ENCODE results near the gene RASSF5. TPM values are rescaled to one million over a fixed set of nuclear protein-coding genes. Genes with fewer than 3 reads are reported as not detected.

Gene RASSF5
- total and polyA plus RNA-seq, 9 of the 15 experiments (the other 6 are each of a cell fraction or from before 2014, with no cell fraction given) = 6.1 to 41.0 (median 25.2) TPM

DNA sequence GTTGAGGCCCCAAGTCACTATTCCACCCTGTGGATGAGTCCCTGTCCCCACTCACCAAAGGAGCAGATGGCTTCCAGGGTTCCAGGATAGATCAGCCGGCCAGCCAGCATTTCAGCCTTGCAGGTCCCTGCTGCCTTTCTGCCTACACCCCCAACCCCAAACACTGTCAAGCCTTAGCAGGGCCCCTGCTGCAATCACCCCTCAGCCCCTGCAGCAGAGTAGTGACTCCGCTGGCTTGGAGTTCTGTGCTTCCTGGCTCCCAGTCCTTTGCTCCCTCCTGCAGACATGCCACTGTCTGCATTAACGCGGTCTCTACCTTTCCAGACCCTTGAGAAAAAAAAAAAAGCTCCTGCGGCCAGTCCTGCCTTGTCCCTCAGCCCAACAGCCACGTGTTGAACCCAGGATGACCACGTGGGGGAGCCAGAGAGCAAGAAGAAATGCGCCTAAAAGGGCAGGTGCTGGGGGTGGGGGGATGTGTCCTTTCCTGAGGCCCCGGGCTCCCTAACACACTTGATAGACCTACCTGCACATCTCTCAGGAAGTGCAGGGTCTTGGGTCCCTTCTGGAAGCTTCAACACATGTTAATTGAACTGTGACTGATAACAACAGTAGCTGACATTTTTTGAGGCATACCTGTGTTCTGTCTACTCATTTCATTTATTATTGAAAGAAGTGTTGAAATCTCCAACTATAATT, 37.4 kb downstream of the RASSF5 start (continued):
- TF ChIP-seq, protein P1, sequence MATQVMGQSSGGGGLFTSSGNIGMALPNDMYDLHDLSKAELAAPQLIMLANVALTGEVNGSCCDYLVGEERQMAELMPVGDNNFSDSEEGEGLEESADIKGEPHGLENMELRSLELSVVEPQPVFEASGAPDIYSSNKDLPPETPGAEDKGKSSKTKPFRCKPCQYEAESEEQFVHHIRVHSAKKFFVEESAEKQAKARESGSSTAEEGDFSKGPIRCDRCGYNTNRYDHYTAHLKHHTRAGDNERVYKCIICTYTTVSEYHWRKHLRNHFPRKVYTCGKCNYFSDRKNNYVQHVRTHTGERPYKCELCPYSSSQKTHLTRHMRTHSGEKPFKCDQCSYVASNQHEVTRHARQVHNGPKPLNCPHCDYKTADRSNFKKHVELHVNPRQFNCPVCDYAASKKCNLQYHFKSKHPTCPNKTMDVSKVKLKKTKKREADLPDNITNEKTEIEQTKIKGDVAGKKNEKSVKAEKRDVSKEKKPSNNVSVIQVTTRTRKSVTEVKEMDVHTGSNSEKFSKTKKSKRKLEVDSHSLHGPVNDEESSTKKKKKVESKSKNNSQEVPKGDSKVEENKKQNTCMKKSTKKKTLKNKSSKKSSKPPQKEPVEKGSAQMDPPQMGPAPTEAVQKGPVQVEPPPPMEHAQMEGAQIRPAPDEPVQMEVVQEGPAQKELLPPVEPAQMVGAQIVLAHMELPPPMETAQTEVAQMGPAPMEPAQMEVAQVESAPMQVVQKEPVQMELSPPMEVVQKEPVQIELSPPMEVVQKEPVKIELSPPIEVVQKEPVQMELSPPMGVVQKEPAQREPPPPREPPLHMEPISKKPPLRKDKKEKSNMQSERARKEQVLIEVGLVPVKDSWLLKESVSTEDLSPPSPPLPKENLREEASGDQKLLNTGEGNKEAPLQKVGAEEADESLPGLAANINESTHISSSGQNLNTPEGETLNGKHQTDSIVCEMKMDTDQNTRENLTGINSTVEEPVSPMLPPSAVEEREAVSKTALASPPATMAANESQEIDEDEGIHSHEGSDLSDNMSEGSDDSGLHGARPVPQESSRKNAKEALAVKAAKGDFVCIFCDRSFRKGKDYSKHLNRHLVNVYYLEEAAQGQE (IDR thresholded peaks at IDR 0.05; ENCODE audit: borderline replicate concordance) = peak; percentile 92
- TF ChIP-seq, protein P1 (CRISPR knock-in tag; IDR thresholded peaks at IDR 0.05; ENCODE audit: low read depth) = no peak
- TF ChIP-seq, protein P2, sequence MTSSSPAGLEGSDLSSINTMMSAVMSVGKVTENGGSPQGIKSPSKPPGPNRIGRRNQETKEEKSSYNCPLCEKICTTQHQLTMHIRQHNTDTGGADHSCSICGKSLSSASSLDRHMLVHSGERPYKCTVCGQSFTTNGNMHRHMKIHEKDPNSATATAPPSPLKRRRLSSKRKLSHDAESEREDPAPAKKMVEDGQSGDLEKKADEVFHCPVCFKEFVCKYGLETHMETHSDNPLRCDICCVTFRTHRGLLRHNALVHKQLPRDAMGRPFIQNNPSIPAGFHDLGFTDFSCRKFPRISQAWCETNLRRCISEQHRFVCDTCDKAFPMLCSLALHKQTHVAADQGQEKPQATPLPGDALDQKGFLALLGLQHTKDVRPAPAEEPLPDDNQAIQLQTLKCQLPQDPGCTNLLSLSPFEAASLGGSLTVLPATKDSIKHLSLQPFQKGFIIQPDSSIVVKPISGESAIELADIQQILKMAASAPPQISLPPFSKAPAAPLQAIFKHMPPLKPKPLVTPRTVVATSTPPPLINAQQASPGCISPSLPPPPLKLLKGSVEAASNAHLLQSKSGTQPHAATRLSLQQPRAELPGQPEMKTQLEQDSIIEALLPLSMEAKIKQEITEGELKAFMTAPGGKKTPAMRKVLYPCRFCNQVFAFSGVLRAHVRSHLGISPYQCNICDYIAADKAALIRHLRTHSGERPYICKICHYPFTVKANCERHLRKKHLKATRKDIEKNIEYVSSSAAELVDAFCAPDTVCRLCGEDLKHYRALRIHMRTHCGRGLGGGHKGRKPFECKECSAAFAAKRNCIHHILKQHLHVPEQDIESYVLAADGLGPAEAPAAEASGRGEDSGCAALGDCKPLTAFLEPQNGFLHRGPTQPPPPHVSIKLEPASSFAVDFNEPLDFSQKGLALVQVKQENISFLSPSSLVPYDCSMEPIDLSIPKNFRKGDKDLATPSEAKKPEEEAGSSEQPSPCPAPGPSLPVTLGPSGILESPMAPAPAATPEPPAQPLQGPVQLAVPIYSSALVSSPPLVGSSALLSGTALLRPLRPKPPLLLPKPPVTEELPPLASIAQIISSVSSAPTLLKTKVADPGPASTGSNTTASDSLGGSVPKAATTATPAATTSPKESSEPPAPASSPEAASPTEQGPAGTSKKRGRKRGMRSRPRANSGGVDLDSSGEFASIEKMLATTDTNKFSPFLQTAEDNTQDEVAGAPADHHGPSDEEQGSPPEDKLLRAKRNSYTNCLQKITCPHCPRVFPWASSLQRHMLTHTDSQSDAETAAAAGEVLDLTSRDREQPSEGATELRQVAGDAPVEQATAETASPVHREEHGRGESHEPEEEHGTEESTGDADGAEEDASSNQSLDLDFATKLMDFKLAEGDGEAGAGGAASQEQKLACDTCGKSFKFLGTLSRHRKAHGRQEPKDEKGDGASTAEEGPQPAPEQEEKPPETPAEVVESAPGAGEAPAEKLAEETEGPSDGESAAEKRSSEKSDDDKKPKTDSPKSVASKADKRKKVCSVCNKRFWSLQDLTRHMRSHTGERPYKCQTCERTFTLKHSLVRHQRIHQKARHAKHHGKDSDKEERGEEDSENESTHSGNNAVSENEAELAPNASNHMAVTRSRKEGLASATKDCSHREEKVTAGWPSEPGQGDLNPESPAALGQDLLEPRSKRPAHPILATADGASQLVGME (CRISPR knock-in tag; IDR thresholded peaks at IDR 0.05) = peak; percentile 76; the same call in 1 of the 2 replicates
- TF ChIP-seq SMAD4 (CRISPR knock-in tag; conservative IDR thresholded peaks at IDR 0.05) (peak; percentile 52), ZNF583 (CRISPR knock-in tag; IDR thresholded peaks at IDR 0.05) (peak; percentile 40; the same call in 1 of the 2 replicates), ZFP1 (CRISPR knock-in tag; IDR thresholded peaks at IDR 0.05) (0 out of 2 replicates have a peak, but pooled peaks have one; percentile 38), ZNF146 (CRISPR knock-in tag; IDR thresholded peaks at IDR 0.05; ENCODE audit: unreplicated experiment) (no peak), MBD2 (IDR thresholded peaks at IDR 0.05; ENCODE audit: borderline replicate concordance, low read depth) (no peak)
- TF ChIP-seq, protein P3, sequence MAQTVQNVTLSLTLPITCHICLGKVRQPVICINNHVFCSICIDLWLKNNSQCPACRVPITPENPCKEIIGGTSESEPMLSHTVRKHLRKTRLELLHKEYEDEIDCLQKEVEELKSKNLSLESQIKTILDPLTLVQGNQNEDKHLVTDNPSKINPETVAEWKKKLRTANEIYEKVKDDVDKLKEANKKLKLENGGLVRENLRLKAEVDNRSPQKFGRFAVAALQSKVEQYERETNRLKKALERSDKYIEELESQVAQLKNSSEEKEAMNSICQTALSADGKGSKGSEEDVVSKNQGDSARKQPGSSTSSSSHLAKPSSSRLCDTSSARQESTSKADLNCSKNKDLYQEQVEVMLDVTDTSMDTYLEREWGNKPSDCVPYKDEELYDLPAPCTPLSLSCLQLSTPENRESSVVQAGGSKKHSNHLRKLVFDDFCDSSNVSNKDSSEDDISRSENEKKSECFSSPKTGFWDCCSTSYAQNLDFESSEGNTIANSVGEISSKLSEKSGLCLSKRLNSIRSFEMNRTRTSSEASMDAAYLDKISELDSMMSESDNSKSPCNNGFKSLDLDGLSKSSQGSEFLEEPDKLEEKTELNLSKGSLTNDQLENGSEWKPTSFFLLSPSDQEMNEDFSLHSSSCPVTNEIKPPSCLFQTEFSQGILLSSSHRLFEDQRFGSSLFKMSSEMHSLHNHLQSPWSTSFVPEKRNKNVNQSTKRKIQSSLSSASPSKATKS (CRISPR knock-in tag; IDR thresholded peaks at IDR 0.05) = no peak
- TF ChIP-seq, protein P4, sequence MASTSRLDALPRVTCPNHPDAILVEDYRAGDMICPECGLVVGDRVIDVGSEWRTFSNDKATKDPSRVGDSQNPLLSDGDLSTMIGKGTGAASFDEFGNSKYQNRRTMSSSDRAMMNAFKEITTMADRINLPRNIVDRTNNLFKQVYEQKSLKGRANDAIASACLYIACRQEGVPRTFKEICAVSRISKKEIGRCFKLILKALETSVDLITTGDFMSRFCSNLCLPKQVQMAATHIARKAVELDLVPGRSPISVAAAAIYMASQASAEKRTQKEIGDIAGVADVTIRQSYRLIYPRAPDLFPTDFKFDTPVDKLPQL (IDR thresholded peaks at IDR 0.05; ENCODE audit: extremely low read depth, insufficient read length) = no peak

Data from K562 (cell line).